ENCODE measurements around the gene RAD51D.
"Not testable (repeated sequence)": the region's sequence is repeated elsewhere in the genome, so short reads cannot be mapped to it uniquely, and the experiment has no call there.

RAD51D gene

GRCh38 chr17:35064516-35065215 lies 55.0 kb downstream of the RAD51D start:
- DNase-seq = no peak

- peak; percentile 87 for DNase-seq
Observed at GRCh38 chr17:35063514-35064223, 56.0 kb downstream of the RAD51D start, which contains the start of gene RFFL. TSS of gene RFFL (minus strand) at chr17:35063707. CDS start at chr17:35026553, 37,154 bp downstream.

- no peak for DNase-seq
Observed at GRCh38 chr17:35062308-35062707, 57.4 kb downstream of the RAD51D start.

DNA sequence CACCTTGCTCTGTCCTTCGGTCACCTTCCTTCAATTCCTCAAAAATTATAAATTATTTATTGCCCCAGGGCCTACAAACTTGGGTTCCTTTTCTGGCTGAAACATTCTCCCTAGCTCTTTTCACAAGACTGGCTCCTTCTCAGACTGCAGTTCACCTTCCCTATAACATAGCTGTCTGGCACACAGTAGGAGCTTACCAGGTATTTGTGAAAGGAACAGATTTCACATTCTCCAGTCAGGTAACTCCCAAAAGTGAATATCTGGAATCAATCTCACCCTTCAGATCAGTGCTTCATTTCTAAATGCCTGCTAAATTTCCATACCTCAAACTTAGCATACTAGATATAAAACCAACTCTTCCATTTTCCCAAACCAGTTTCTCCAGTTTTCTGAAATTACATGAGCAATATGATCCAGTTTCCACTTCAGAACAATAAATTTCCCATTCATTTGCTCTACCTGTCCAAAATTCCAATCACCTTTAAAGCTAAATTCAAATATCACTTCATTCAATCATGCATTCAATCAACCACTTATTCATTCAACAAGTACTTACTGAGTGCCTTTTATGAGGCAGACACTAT lies 62.2 kb downstream of the RAD51D start:
- DNase-seq = no peak

DNA sequence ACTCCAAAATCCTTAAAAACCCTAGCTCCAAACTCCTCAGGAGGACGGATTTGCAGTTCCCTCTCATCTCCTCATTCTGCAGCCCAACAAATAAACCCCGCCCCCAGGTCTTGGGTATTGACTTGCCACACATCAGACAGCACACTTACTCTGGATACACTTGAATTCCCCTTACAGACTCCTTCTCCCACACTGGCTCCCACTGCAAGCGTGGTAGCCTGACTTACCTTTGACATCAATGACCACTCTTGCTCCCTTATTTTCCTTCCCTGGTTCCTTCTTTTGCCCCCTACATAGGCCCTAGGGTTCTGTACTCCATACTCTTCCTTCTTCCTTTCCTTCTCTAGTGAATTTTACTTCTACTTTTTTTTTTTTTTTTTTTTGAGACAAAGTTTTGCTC lies 63.6 kb downstream of the RAD51D start:
- DNase-seq = no peak

- no peak for DNase-seq
Observed at GRCh38 chr17:35053204-35053603, 66.5 kb downstream of the RAD51D start.

- no peak for DNase-seq
Observed at GRCh38 chr17:35052780-35053179, 66.9 kb downstream of the RAD51D start.

DNA sequence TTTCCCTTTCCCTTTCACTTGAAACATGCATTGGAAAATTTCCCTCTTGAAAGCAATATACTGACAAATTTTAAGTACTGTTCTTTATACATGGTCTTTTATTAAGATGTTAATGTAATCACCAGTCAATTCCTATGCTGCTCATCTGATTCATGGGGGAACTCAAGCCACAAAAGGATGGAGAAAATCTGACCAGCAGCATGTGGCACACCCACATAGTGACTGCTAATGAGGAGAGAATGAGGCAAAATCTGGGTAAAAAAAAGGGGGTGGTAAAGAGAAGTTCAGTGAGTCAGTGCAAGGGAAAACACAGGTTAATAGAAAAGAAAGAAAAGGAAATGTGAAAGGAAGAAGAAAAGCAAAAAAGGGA lies 67.4 kb downstream of the RAD51D start:
- no peak for DNase-seq

DNA sequence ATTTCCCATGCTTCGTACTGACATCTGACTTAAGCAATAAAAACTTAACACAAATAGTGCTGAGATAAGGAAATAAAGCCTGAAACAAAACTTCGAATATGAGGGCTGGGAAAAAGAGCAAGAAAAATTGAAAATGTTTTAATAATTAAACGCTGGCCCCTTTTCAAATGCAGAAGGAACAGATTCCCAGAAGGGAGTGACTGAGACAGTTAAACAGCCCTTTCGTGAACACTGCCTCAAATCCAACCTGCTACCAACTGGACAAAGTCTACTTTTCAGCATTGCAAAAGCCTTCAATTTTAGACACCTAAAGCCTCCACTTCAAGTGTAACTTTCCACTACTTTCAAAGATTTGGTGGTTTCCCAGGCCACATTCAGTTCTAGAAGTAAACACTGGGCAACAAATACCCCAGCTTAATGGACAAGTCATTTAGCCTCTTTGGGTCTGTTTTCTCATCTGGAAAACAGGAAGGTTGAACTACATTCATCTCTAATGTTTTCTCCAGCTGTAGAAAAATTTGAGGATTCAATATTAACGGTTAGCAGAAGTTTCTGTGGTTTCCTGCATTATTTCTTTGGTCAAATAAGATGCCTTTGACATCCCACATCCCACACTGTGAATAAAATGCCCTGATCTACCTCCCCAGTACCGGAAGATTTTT lies 68.0 kb downstream of the RAD51D start:
- DNase-seq = no peak

- peak; percentile 63 for DNase-seq
Observed at GRCh38 chr17:35051183-35051578, 68.5 kb downstream of the RAD51D start.

GRCh38 chr17:35050170-35050569 lies 69.5 kb downstream of the RAD51D start:
- DNase-seq = no peak

GRCh38 chr17:35048685-35049379 lies 70.8 kb downstream of the RAD51D start:
- DNase-seq = no peak

DNA sequence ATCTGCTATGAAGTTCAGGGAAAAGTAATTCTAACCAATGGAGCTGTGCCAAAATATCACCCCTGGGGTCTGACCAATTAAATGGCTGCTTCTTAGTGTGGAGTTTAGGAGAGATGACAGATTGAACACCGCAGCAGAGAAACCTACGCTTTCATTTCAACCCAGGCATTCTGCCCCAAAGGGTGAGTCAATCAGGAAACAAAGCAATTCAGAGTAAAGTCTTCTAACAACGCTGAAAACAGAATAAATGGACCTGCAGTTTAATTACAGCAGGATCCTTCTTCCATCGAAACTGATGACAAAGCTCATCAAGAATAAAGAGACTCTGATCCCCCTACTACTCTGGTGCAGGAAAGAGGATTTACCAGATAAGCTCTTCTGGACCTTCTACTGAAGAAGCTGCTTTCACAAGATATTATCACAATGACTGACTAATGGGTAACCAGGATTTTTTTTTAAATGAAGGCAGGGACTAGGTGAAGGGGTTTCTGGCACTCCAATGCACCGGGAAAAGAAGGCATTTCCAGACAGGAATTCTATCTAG lies 72.8 kb downstream of the RAD51D start:
- DNase-seq = peak; percentile 51

GRCh38 chr17:35046245-35046644 lies 73.4 kb downstream of the RAD51D start:
- no peak for DNase-seq

DNA sequence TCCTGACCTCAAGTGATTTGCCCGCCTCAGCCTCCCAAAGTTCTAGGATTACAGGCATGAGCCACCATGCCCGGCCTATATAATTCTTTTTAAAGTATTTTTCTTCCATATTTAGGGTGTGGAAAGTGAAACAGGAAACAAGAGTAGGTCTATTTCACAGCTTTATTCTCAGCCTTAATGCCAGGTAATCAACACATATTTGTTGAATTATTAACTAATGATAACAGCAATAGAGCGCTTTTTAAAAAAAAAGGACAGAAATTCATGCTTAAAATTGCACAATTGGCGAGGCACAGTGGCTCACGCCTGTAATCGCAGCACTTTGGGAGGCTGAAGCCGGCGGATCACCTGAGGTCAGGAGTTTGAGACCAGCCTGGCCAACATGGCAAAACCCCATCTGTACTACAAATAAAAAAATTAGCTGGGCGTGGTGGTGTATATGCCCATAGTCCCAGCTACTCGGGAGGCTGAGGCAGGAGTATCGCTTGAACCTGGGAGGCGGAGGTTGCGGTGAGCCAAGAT lies 74.1 kb downstream of the RAD51D start:
- DNase-seq = not testable (repeated sequence)

- no peak for DNase-seq
Observed at GRCh38 chr17:35044181-35044580, 75.5 kb downstream of the RAD51D start.

Measured in CD4-positive, alpha-beta T cell treated with Interferon gamma for 1 hour (primary cell).